GM12892 (cell line): ENCODE results near the gene CHAD.

ENCODE experiments used
- POLR2A ChIP-seq: IDR thresholded peaks from 2 replicates; pipeline ENCODE4 v1.6.1; 2011; ENCODE audit warnings: low read depth, low read length, control low read depth
- TAF1 ChIP-seq: IDR thresholded peaks from 2 replicates; pipeline ENCODE4 v1.6.1; 2011; ENCODE audit warnings: low read depth, mild to moderate bottlenecking, control low read depth, low read length, borderline replicate concordance

DNA sequence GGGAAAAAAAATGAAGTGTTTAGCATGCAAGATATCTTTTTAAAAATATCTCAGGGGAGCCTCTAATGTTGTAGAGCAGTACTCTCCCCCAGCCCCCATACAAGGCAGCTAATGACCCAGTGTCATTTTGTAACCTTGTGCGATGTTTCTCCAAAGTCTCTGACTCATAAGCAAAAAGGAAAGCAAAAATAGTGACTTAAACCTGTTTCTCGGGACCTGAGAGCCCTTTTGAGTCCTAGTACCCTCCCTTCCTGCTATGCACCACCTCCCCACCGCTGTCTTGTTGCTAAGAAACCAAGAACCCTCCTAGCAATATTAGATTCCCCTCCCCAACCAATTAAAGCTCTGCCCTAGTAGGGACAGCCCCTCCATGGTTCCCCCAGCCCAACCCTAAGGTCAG is 42.4 kb upstream of the CHAD start:
- TF ChIP-seq POLR2A (no peak), TAF1 (no peak)
